Ramos (cell line): Measurements from ENCODE around the gene SLF1.

Source experiments
- in situ Hi-C: fragments of 300-500 bp; cut with MboI; formaldehyde crosslinking; loops from one replicate; pipeline ENCODE4 v1.14.3; 2022; ENCODE audit warnings: low sequenced_read_pairs; ENCODE audit not compliant: unreplicated experiment

SLF1 gene

DNA sequence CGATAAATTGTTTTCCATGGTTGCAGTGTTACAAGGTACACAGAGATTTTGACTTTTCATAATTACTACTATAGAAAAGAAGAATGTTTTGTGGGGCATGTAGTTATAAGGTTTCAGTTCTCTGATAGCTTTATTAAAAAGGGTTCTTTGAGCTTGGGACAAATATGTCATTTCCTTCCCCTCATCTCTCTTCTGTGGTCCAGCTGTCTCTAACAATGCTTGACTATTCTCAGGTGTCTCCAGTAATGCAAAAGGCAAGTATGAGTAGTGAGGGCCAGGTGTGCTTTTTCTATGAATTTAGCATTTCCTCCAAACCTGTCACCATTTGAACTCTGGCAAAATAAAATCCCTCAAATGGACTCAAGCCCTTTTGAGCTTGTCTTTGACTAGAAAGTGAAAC is 84.3 kb downstream of the SLF1 start:
- in situ Hi-C loops = no loop called here

DNA sequence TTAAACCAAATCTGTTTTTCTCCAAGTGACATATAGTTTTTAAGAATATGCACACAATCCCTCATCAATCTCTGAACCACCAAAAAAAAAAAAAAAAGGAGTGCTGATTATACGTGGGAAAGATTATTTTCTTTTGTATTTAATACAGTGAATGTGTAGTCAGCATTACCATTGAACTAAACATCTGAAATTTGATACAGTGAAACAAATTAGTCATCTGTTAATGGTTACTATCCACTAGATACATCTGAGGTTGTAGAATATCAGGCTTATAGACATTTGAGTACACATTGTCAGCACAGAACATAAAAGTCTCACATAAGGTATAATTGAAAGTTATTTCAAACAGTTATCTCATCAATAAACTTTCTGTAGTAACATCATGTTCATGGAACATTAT is 87.0 kb downstream of the SLF1 start:
- in situ Hi-C loops = no loop called here

DNA sequence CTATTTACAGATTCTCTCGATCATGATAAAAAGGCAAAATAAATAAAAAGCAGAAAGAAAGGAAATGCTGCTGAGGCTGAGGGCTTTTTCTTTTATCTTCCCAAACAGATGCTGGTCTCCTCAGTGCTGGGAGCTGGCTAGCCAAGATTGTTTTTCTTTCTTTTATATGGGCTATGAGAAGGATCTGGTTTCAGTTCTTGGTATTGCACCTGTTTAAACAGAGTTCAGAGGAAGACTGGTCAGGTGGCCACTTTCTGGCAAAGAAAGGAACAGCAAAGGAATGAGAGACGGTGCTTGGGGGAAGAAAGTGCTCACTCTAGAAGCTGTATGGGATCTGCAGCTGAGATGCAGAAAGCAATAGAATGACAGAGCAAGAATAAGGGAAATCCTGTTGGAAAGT is 88.9 kb downstream of the SLF1 start:
- in situ Hi-C loops = no loop called here

- in situ Hi-C loops = no loop called here
Observed at GRCh38 chr5:94709277-94709676, 90.8 kb downstream of the SLF1 start.

DNA sequence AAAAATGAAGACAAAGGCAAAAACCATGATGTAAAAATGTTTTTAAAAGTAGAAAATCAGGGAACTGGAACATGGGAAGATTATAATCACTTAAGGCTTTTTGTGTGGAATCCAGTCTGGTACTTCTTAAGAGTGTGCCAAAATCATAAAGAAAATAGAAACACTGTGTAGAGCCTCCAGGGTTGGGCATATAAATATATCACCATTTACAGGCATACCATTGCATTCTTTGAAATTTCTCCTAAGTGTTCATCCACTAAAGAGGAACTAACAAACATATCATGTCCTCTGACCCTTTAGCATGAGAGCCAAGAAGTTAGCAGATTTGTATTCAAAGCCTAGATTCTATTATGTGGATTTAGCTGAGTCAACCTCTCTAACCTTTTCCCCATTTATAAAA is 93.3 kb downstream of the SLF1 start:
- in situ Hi-C loops = no loop called here

GRCh38 chr5:94715768-94716167 is 97.3 kb downstream of the SLF1 start:
- in situ Hi-C loops = no loop called here

GRCh38 chr5:94725142-94725541 is 106.7 kb downstream of the SLF1 start:
- in situ Hi-C loops = no loop called here

DNA sequence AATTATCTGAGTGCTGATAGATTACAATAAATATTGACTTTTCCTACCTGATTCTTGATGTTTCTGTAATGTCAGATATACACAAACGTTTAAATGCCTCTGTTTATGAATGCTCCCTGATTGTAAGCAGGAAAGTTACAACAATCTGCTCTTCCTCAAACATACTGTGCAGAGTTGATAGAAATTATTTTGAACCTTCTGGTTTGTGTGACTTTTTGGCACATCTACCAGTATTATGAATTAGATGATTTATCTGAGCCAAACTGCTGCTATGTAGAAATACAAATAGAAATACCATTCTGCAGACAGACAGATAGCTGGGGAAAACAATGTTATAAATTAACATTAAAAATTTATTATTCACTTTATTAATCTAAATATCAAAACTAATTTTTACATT is 113.0 kb downstream of the SLF1 start:
- in situ Hi-C loops = no loop called here

DNA sequence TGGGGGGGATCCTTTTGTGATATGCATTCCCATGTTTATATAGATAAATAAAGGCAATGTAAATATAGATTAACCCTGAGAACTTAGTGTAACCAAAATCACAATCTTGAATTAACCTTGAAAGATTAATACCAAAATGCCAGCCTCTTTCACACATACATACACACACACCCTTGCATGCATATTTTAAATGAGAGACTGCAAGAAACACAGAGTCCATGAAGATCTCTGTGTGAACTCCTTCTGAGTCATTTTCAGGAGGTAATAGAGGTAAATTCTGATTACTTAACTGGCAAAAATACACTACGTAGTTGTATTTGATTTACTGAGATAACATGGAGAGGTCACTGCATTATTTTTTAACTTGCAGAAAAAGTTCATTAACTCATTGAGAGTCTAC is 118.0 kb downstream of the SLF1 start:
- in situ Hi-C loops = no loop called here

GRCh38 chr5:94740286-94740685 is 121.8 kb downstream of the SLF1 start:
- in situ Hi-C loops = no loop called here

GRCh38 chr5:94742852-94743251 is 124.4 kb downstream of the SLF1 start:
- in situ Hi-C loops = no loop called here

DNA sequence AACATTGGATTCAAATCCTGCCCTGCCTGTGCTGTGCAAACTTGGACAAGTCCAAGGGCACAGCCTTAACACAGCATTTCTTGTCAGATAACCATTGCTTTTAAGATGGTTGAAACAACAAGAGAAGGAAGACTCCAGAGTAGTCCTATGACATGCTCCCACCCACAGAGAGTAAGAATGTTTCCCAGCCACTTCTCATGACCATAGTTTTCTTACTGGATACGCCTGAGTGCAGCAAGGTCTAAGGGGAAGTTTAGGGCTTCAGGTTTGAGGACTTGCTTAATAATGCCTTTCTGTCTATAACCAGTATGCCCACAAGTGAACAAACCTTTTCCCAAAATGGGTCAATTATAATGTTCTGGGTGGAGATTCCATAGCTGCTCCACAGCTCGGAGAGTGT is 126.4 kb downstream of the SLF1 start:
- in situ Hi-C loops = no loop called here

DNA sequence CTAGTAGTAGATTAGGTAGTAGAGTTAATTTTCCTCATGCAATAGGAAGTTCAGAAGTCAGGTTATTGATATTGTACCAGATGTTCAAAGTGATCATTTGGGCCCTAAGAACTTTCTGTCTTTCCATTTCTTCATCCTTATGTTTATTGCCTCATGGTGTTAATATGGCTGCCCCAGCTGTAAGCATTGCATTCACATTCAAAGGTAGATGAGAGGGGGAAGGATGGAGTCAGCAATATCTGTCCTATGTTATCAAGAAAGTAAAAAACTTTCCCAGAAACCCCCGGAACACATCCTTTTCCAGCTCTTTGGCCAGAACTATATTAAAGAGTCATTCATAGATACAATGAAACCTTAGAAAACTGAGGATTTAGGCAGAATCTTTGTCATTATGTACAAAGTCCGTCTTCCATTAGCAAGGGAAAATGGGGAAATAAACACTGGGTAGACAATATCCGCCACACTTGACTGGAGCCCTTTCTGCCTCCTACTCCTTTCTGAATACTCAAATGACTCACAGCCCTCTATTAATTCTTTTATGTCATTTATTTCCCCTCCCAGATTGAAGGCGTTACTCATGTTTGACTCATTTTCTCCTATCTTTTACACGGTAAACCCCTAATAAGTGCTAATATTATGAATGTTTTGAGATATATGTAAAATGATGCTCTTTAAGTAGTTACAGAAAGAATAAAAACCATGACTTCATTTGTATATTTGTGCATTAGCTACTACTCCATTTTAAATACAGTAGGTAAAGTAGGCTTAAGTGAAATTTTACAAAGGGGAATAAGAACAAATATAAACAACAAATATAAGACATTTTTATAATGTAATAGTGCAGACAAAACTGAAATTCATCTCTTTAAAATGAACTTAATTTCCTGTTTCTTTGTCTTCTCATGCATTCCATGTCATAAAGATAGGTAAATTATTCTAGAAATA is 127.6 kb downstream of the SLF1 start:
- in situ Hi-C loops = no loop called here

DNA sequence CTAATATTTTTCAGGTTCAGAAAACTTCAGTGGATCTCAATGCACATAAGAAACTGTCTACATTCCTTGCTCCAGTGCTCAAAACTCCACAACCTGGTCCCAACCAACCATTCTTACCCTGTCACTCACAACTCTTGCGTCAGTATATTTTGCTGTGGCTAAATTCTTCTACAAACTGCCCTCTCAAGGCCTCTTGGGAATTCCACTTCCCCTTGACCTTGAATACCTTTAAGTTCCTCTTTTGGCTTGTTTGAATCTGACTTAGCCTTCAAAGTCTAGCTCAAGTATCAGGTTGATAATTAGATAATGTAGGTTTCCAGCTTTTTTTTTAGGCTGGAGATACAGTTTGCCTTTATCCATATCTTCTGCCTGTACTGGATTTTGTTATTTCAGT is 128.3 kb downstream of the SLF1 start:
- in situ Hi-C loops = no loop called here
